IMR-90 (cell line): ENCODE results near the gene VIPR2. TPM values are rescaled to one million over a fixed set of nuclear protein-coding genes. Genes with fewer than 3 reads are reported as not detected.

Experiments
- ATAC-seq: fragments of 200-7000 bp; cut with Tn5 transposase; 2 replicates; pipeline ENCODE4 v1.9.1; 2020; ENCODE audit warnings: low read depth, mild to moderate bottlenecking, moderate library complexity
- BruUV-seq: library from RNA; stranded (reverse); fragments of 400-500 nt; replicated peaks from 2 replicates; lab custom pipeline; 2021; lab: Mats Ljungman, UMichigan
- CTCF ChIA-PET: fragments of 300-600 bp; formaldehyde crosslinking; extraction: SDS; loops from one replicate; lab custom pipeline; 2021; ENCODE audit warnings: antibody characterized with exemption; lab: Yijun Ruan, JAX
- POLR2A ChIA-PET: fragments of 300-600 bp; sonication (Branson Sonifier 250); formaldehyde crosslinking; loops from one replicate; lab custom pipeline; 2022; ENCODE audit warnings: antibody characterized with exemption; ENCODE audit not compliant: unreplicated experiment; lab: Charles Lee
- DNase-seq: peaks from one replicate; pipeline ENCODE4 v3.0.0; 2013
- H2AFZ ChIP-seq: replicated peaks from 2 replicates; pipeline ENCODE3; 2013; ENCODE audit warnings: low read length, mild to moderate bottlenecking; ENCODE audit not compliant: poor library complexity
- H2AK5ac ChIP-seq: 2 replicates; pipeline ENCODE4 v1.6.1; 2013; ENCODE audit warnings: low read depth, low read length, inconsistent platforms
- H2AK9ac ChIP-seq: replicated peaks from 2 replicates; pipeline ENCODE3; 2013; ENCODE audit warnings: mild to moderate bottlenecking, low read depth, low read length, moderate library complexity; ENCODE audit not compliant: poor library complexity
- H2BK120ac ChIP-seq: 2 replicates; pipeline ENCODE4 v1.6.1; 2013; ENCODE audit warnings: low read depth, low read length, inconsistent platforms
- H2BK15ac ChIP-seq: 3 replicates; pipeline ENCODE4 v1.6.1; 2013; ENCODE audit warnings: low read depth, low read length, inconsistent platforms
- H2BK20ac ChIP-seq: 2 replicates; pipeline ENCODE4 v1.6.1; 2013; ENCODE audit warnings: low read depth, mild to moderate bottlenecking, inconsistent platforms, low read length, moderate library complexity
- H2BK5ac ChIP-seq: 2 replicates; pipeline ENCODE4 v1.6.1; 2013; ENCODE audit warnings: mild to moderate bottlenecking, low read depth, low read length, inconsistent platforms; ENCODE audit not compliant: poor library complexity, severe bottlenecking
- H3K14ac ChIP-seq: replicated peaks from 2 replicates; pipeline ENCODE4 v1.6.1; 2013; ENCODE audit warnings: low read depth, low read length, inconsistent platforms
- H3K18ac ChIP-seq: 2 replicates; pipeline ENCODE4 v1.6.1; 2013; ENCODE audit warnings: low read depth, low read length, control low read depth
- H3K23ac ChIP-seq: 2 replicates; pipeline ENCODE4 v1.6.1; 2013; ENCODE audit warnings: low read depth, low read length, inconsistent platforms
- H3K27ac ChIP-seq: 2 replicates; pipeline ENCODE4 v1.5.1; 2013; ENCODE audit warnings: mild to moderate bottlenecking, control low read depth, low read length; ENCODE audit not compliant: insufficient read depth
- H3K27me3 ChIP-seq: 2 replicates; pipeline ENCODE4 v1.6.1; 2013; ENCODE audit warnings: low read length; ENCODE audit not compliant: control insufficient read depth, insufficient read depth
- H3K36me3 ChIP-seq: 2 replicates; pipeline ENCODE4 v1.6.1; 2013; ENCODE audit warnings: low read length, mixed read lengths; ENCODE audit not compliant: control insufficient read depth, insufficient read depth
- H3K4ac ChIP-seq: 2 replicates; pipeline ENCODE4 v1.6.1; 2013; ENCODE audit warnings: low read depth, low read length, inconsistent platforms
- H3K4me1 ChIP-seq: 2 replicates; pipeline ENCODE4 v1.6.1; 2013; ENCODE audit warnings: low read length, mixed read lengths; ENCODE audit not compliant: control insufficient read depth, insufficient read depth
- H3K4me2 ChIP-seq: 2 replicates; pipeline ENCODE4 v1.6.1; 2013; ENCODE audit warnings: low read depth, mild to moderate bottlenecking, control low read depth, low read length, moderate library complexity
- H3K4me3 ChIP-seq: 2 replicates; pipeline ENCODE4 v1.5.1; 2013; ENCODE audit warnings: low read depth, mild to moderate bottlenecking, control low read depth, low read length, moderate library complexity; ENCODE audit not compliant: insufficient read depth
- H3K56ac ChIP-seq: 2 replicates; pipeline ENCODE4 v1.6.1; 2013; ENCODE audit warnings: low read length, inconsistent platforms; ENCODE audit not compliant: insufficient read depth; ENCODE audit errors: extremely low read depth
- H3K79me1 ChIP-seq, 2 experiments: 2 replicates each; pipeline ENCODE4 v1.6.1; 2013; ENCODE audit warnings: low read length in 2 of 2, inconsistent platforms in 1 of 2, low read depth in 1 of 2
- H3K9ac ChIP-seq: 2 replicates; pipeline ENCODE4 v1.6.1; 2013; ENCODE audit warnings: low read depth, low read length, control low read depth
- H3K9me1 ChIP-seq: 2 replicates; pipeline ENCODE4 v1.6.1; 2013; ENCODE audit warnings: low read length, inconsistent platforms; ENCODE audit not compliant: insufficient read depth
- H3K9me3 ChIP-seq: 2 replicates; pipeline ENCODE4 v1.6.1; 2013; ENCODE audit warnings: low read length; ENCODE audit not compliant: control insufficient read depth, insufficient read depth
- H4K20me1 ChIP-seq: 2 replicates; pipeline ENCODE4 v1.6.1; 2013; ENCODE audit warnings: low read length, inconsistent platforms; ENCODE audit not compliant: insufficient read depth
- H4K5ac ChIP-seq: 2 replicates; pipeline ENCODE4 v1.6.1; 2013; ENCODE audit warnings: mild to moderate bottlenecking, low read depth, low read length, control low read depth
- H4K8ac ChIP-seq, 2 experiments: 2 replicates each; pipeline ENCODE4 v1.6.1; 2013; ENCODE audit warnings: low read depth in 2 of 2, low read length in 2 of 2, control low read depth in 1 of 2, inconsistent platforms in 1 of 2
- H4K91ac ChIP-seq: 2 replicates; pipeline ENCODE4 v1.6.1; 2013; ENCODE audit warnings: low read depth, low read length, inconsistent platforms; ENCODE audit not compliant: insufficient read depth
- CEBPB ChIP-seq: IDR thresholded peaks from 2 replicates; pipeline ENCODE4 v1.6.1; 2012; ENCODE audit warnings: low read depth, low read length, improper control_type of control experiment
- CTCF ChIP-seq: conservative IDR thresholded peaks from 2 replicates; pipeline ENCODE4 v1.5.1; 2012; ENCODE audit warnings: mild to moderate bottlenecking, low read depth, low read length, improper control_type of control experiment
- MAFK ChIP-seq: IDR thresholded peaks from 2 replicates; pipeline ENCODE4 v1.6.1; 2012; ENCODE audit warnings: low read depth, low read length, improper control_type of control experiment
- MAZ ChIP-seq: IDR thresholded peaks from 2 replicates; pipeline ENCODE4 v1.6.1; 2012; ENCODE audit warnings: low read depth, mild to moderate bottlenecking, low read length, improper control_type of control experiment, moderate library complexity, borderline replicate concordance
- SMC3 ChIP-seq: fragments of 150-350 bp; IDR thresholded peaks from 2 replicates; pipeline ENCODE4 v1.6.1; 2016; ENCODE audit warnings: low read depth, mild to moderate bottlenecking, antibody characterized with exemption, low read length, moderate library complexity
- USF2 ChIP-seq: fragments of 150-350 bp; IDR thresholded peaks from 2 replicates; pipeline ENCODE4 v1.6.1; 2017; ENCODE audit warnings: mild to moderate bottlenecking, antibody characterized with exemption, low read length, low read depth
- WGBS, 2 experiments: methylation state at CpG; one replicate each; pipeline versions ENCODE4 v1.1.5 to v1.1.7; 2013; ENCODE audit warnings: missing lambda C conversion rate in 2 of 2; ENCODE audit not compliant: insufficient read length in 1 of 2; ENCODE audit errors: extremely low coverage in 2 of 2; 5-methylcytosine and 5-hydroxymethylcytosine counted together
- dilution Hi-C: fragments of 300-500 bp; cut with HindIII; formaldehyde crosslinking; loops from one replicate; pipeline ENCODE4 v1.14.3; 2018; ENCODE audit warnings: low sequenced_read_pairs; ENCODE audit not compliant: unreplicated experiment
- in situ Hi-C: fragments of 300-500 bp; cut with MboI; formaldehyde crosslinking; loops from 3 replicates; pipeline ENCODE4 v1.14.3; 2019; ENCODE audit warnings: low sequenced_read_pairs, inconsistent platforms, mixed read lengths
- intact Hi-C: fragments of 100-400 bp; cut with micrococcal nuclease; formaldehyde crosslinking; loops from 2 replicates; pipeline ENCODE4 v1.10.0; 2022
- polyA plus RNA-seq, 3 experiments: library from polyadenylated mRNA; depleted of rRNA; stranded (reverse); fragments of >200 nt; gene quantifications; 2 replicates each; pipeline ENCODE4 v1.2.3, GENCODE V29; 2012; ENCODE audit warnings: low replicate concordance in 1 of 3
- total RNA-seq: library from RNA; depleted of rRNA; stranded (reverse); fragments of >200 nt; gene quantifications from 2 replicates; pipeline ENCODE4 v1.2.3, GENCODE V29; 2012

VIPR2 gene
- total and polyA plus RNA-seq, 2 of the 4 experiments (the other 2 are of a cell fraction) = not detected

GRCh38 chr7:159004411-159004810, 140.3 kb downstream of the VIPR2 start:
- Histone ChIP-seq H2BK20ac (no peak overlapping the region), H4K8ac (no peak overlapping the region), H2BK5ac (no peak overlapping the region), H4K20me1 (no peaks in the 10 kb centered on the region), H2BK15ac (no peak overlapping the region), H3K79me1 (no peaks in the 10 kb centered on the region), H2AFZ (no peak overlapping the region), H4K91ac (no peak overlapping the region), H3K56ac (no peak overlapping the region), H3K9ac (no peak overlapping the region), H3K27me3 (no peaks in the 10 kb centered on the region), H3K4me3 (no peak overlapping the region), H4K5ac (no peak overlapping the region), H3K4me1 (no peaks in the 10 kb centered on the region), H3K23ac (no peak overlapping the region), H3K36me3 (no peaks in the 10 kb centered on the region), H3K9me3 (peaks cover 4% of the 10 kb centered on the region), H3K9me1 (no peaks in the 10 kb centered on the region), H2AK9ac (no peak overlapping the region), H2BK120ac (no peak overlapping the region), H3K4ac (no peak overlapping the region), H3K4me2 (no peak overlapping the region), H2AK5ac (no peak overlapping the region), H3K14ac (no peak overlapping the region), H3K27ac (no peak overlapping the region), H3K18ac (no peak overlapping the region)
- BruUV-seq = no TSS peak
- 60% methylated on average over 1 of the region's 10 CpGs; no CpG with 5 or more reads in 1 of the 2 experiments for WGBS, 2 experiments
- no peak for DNase-seq
- no peak for ATAC-seq
- dilution Hi-C loops (no loop called here), in situ Hi-C loops (no loop called here), intact Hi-C loops (no loop called here)
- TF ChIP-seq MAFK (no peak), USF2 (no peak), CTCF (no peak), SMC3 (no peak), CEBPB (no peak), MAZ (no peak)
- POLR2A ChIA-PET = no interaction called here
- CTCF ChIA-PET = no interaction called here
